ENCODE data around the gene OBSCN. TPM values are rescaled to one million over a fixed set of nuclear protein-coding genes. Genes with fewer than 3 reads are reported as not detected.

The OBSCN gene
- polyA plus RNA-seq, 1 donor: 40.0 TPM

DNA sequence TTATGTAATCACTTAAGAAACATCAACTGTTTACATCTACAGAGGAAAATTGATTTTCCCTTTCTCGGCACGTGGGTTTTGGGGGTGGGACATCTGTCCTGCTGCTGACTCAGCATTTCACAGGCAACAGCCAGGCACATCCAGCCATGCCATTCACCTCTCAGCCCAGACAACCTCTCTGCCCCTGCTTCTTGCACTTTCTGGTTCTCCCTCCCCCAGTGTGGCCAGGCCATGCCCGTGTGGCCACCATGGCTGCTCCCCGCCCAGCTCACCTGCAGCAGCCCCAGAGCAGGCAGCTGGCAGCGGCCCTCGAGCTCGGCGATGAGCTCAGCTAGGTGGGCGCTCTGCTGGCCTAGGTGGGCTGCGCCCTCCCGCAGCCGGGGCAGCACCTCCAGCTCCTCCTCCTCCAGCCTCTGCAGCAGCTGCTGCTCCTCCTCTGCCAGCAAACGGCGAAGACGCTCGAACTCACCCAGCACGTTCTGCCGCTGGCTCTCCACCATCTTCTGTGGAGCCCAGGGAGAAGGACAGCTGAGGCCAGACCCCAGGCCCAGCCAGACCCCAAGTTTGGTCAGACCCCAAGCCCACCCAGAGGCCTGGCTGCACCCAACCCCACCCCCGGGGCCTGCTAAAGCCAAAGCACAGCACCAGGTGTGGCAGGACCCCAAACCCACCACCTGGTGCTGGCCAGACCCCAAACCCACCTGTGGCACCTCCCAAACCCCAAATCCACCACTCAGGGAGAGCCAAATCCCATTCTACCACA is 193.0 kb downstream of the OBSCN start:
- no peak for DNase-seq

DNA sequence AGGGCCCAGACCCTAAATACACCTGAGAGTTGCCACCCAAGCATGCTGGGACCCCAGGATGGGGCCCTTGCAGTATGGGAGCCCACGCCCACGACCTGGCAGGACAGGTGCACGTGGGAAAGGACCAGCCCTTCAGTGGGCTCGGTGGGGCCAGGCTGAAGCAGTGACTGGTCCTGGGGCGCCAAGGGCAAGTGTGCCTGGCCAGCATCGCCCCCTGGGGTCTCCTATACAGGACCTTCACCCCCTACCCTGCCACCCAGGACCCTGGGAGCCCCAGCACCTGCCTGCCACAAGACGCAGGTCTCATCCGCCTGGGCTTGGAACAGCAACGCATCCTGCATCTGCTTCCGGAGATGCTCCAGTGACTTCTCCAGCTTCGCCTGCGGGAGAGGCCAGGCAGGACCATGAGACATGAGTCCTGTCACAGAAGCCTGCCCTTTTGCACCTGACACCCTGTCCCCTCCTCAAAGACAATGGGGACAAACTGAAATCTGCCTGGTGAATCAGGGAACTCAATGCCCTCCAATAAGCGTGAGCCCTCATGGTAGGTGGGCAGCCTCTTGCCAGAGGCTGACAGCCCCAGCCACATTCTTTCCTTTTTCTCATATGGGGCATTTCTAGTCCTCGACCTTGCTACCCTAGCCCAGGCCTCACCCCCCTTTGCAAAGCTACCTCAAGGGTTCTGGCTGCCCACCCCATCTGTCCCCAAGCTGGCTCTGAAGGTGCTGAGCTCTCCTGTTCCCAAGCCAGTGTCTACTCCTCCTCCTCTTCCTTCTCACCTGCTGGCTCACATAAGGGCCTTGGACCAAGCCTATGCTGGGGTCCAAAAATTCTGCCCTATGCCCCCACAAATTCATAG is 194.2 kb downstream of the OBSCN start:
- no peak for DNase-seq

DNA sequence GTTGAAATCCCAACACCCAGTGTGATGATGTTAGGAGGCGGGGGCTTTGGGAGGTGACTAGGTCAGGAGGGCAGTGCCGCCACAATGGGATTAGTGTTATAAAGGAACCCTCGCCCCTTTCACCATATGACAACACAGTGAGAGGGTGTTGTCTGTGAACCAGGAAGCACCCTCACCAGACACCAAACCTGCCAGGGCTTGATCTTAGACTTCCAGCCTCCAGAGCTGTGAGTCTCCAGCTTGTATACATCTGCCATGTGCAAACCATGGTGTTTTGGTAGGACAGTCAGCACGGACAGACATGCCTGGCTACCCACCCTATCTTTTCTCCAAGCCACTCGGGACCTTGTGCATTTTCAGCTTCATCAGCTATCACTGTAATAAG is 194.8 kb downstream of the OBSCN start:
- DNase-seq: no peak

- no peak for DNase-seq
Measured at GRCh38 chr1:228403231-228403631, 195.4 kb downstream of the OBSCN start.

DNA sequence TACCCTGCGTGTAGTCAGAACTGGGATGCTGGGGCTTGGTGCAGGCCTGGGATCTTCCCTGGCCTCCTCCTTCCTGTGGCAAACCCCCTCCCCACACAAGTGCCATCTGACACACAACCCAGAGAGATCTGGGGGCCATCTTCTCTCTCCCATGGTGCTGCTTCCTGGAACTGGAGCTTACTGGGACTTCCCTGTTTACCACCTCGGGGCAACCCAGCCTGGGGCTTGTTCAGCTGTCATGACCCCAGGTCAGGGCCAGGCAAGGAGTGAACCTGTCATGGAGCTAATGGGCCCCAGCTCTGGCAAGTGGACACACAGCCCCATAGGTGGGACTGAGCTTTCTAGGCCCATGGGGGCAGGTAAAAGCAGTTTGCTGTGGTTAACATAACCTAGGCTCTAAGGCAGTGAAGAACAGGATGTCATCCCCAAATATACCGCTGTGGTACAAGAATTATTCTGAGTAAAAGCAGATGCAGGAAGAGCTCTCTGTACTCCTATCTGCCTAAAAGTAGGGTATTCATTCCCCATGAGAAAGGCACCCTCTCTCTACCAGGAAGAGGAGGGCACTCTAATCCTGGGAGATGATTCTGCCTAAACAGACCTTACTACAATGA is 196.4 kb downstream of the OBSCN start:
- DNase-seq: no peak

DNA sequence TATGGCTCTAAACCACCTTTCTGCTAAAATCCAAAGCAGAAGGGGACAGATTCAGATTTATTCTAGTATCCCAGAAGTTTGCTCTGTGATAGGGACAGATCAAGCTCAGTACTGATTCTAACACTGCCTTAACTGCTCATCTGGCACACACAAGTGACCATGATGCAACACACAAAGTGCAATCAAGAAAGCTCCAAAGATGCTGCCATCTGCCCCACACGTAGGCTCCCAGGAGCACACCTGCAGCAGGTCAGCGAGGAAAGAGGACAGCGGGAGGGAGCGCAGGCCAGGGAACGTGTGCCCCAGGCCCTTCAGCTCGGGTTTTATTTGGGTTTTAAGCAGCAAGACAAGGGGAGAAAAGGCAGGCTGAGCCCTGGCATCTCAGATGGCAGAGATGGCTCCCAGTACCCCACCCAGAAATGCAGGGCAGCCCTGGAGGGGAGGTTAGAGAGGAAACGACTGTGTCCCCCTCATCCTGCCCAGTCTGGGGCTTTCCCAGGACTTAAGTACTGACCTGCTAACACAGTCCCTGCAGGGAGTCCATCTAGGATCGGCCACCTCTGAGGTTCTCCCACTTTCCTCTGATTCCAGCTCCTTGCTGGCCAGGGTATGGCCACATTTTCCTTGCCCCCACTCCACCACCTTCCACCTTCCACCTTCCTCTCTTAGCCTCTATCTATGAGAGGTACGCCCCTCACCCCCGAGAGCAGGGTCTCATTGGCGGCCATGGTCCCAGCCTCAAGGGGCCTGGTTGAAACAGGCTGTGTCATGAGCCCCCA is 197.5 kb downstream of the OBSCN start:
- no peak for DNase-seq

- DNase-seq: no peak
Measured at GRCh38 chr1:228405979-228406228, 198.1 kb downstream of the OBSCN start.

DNA sequence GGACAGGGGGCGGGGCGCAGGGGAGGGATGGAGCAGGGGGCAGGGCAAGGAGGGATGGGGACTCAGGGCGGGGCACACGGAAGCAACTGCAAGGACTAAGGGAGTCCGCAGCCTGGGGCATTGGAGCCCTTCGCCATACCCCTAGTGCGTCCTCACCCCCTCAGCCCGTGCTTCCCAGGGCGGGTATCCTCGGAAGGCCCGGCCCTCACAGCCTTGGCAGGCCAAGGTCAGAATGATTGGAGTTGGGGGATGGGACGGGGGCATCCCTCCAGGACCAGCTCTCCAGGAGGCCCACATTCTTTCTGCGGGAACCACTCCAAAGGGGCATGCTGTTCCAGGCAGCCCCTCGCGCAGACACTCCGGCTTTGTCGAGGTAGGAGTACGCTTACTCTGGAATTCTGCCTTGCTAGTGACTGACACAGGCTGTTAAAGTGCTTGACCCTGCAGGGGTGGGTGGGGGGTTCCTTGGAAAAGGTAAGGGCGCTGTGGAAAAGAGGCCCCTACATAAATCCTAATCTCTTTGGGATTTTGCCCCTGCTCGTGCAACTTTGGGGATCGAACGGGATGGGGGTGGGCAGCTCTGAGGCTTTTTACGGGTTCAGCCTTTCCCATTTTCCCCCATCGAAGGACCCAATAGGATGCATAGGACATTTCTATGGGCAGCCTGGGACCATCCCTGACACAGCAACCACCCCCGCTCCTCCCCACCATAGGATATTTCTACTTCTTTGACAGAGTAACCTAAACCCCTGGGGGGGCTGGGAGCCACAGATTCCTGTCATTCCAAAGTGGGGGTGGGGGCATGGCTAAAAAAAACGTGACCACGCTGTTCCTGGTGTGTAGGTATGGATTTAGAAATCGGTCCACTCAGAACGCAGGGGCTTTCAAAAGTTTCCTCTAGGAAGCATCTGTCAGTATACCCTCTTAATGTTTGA is 199.5 kb downstream of the OBSCN start:
- no peak for DNase-seq

DNA sequence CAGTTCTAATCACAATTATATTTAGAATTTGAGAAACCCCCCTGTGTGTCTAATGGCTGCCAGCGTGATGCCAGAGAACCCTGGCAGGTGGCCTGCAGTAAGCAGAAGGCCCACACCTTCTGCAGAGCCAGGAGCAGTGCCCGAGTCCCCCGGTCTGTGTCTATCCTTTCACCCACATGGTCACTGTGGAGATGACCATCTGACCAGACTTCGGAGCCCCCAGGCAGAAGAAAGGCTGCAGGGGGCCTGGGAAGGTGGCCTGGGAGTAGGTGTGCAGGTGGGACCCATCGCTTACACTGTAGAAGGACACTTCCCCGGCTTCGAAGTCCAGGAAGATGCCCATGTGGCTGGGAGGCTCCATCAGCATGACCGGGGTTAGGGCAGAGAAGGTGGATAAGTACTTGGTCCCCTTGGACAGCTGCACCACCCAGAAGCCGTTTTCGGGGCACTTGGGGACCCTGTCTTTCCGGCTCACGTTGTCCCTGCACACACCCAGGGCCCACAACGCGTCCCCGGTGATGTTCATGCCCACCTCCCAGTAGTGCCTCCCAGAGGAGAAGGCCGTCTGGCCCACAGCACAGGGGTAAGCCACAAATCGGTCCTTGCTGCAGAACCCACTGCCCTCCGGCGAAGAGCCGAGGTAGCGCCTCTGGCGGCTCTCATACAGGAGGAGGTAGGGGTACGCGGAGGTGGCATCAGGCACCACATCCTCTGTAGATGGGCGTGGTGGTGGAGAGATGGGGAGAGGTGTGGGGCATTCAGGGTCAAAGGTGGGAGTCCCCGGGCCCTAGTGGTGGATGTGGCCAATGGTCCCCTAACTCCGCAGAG is 200.4 kb downstream of the OBSCN start:
- DNase-seq: no peak

GRCh38 chr1:228408869-228409805 is 201.3 kb downstream of the OBSCN start:
- no peak for DNase-seq

DNA sequence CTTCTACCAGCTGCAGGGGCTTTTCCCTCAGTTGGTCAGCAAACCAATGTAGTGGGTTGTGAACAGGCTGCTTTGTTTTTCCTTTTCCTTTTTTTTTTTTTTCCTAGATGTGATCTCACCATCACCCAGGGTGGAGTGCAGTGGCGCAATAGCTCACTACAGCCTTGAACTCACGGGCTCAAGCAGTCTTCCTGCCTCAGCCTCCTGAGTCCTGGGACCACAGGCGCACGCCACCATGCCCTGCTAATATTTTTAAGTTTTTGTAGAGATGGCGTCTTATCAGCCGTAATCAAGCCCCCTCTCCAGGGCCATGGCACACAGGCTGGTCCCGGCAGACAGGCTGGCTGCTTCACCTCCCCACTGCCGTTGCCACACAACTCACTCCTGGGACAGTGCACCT is 202.2 kb downstream of the OBSCN start:
- DNase-seq: no peak

GRCh38 chr1:228410671-228411070 is 202.8 kb downstream of the OBSCN start:
- no peak for DNase-seq

GRCh38 chr1:228411121-228411520 is 203.3 kb downstream of the OBSCN start:
- DNase-seq: no peak

GRCh38 chr1:228411548-228412430 is 203.9 kb downstream of the OBSCN start:
- DNase-seq: no peak

- DNase-seq: no peak
Measured at GRCh38 chr1:228413241-228414010, 205.6 kb downstream of the OBSCN start.

DNA sequence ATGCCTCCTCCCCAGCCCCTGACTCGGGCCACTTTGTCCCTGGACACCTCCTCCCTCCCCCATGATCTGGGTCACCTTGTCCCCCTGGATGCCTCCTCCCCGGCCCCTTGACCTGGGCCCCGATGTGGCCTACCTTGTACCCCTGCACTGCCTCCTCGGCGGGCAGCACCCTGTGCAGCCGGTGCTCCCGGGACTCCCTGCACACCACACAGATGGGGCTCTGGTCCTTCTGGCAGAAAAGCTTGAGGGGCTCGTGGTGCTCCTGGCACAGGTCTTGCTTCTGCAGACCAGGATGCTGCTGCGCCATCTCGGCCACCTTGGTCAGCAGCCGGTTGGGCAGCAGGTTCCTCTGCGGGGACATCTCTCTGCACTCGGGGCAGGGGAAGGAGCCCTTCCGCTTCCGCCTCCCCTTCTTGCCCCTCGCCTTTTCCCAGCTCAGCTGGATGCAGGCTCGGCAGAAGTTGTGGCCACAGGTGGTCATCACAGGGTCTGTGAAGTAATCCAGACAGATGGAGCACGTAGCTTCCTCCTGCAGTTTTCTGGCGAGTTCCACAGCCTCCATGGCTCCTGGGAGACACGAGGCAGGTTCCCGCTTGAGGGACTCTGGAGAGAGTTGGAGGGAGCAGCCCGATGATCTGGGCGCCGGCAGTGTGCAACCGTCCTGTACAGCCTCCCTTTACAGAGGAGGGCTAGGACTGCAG is 206.8 kb downstream of the OBSCN start:
- DNase-seq: no peak

DNA sequence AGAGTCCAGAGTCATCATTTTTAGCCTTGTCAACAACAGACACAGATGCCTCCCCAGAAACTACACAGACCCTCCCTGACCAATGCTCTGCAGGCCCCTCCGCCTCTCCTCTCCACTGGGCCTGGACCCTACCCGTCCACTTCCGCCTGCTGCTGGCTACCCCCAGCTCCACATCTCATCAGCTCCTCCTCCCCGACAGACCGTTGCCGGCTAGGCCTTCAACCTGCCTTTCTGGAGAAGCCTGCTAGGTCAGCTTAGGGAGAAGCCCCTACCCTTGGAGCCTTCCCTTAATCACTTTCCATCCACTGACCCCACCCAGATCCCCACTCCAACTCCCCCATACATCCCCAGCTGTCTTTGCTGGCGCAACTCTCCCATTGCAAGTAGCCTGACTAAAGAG is 207.4 kb downstream of the OBSCN start:
- DNase-seq: no peak

Measured in left kidney (tissue), 2 donors.